AG04449 (cell line): ENCODE measurements around the gene ISM1.

Source experiments
- CTCF ChIA-PET: fragments of 350-600 bp; formaldehyde crosslinking; extraction: SDS; loops from one replicate; lab custom pipeline; 2021; ENCODE audit warnings: antibody characterized with exemption; lab: Yijun Ruan, JAX
- POLR2A ChIA-PET: fragments of 400-600, 350-600 bp; formaldehyde crosslinking; extraction: SDS; loops from one replicate; lab custom pipeline; 2020; ENCODE audit warnings: antibody characterized with exemption, inconsistent platforms; lab: Yijun Ruan, JAX
- DNase-seq: peaks from one replicate; pipeline ENCODE4 v3.0.0-alpha.2; 2010; ENCODE audit warnings: low read depth, low spot score
- H3K4me3 ChIP-seq: 2 replicates; pipeline ENCODE4 v1.5.1; 2011; ENCODE audit warnings: low read depth, mild to moderate bottlenecking, control low read depth, low read length
- CTCF ChIP-seq: IDR thresholded peaks from one replicate; pipeline ENCODE4 v1.5.1; 2011; ENCODE audit warnings: mild to moderate bottlenecking, moderate library complexity, low read length, control low read depth, inconsistent platforms; ENCODE audit not compliant: insufficient read depth; ENCODE audit errors: missing control alignments

The ISM1 gene

GRCh38 chr20:13333036-13333435 lies 112.0 kb downstream of the ISM1 start:
- H3K4me3 ChIP-seq, result no peak overlapping the region
- no peak for DNase-seq
- POLR2A ChIA-PET, result no interaction called here
- TF ChIP-seq CTCF, result no peak
- CTCF ChIA-PET, result no interaction called here

DNA sequence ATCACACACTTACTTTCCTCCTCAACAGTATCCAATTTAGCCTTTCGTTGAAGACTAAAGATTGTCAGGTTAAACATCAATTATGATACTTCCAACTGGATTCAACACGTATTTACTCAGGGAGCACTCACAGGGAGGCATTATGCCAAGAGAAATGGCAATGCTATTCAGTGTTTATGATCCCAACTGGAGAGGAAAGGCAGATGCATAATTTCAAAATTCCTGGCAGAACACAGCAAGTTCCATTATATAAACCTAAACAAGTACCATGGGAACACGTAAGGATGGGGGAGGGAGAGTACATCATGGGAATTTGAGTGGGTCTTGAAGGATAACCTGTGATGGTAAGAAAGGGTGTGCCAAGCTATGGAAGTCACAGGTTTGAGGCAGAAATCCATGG lies 112.7 kb downstream of the ISM1 start:
- TF ChIP-seq CTCF, result no peak
- no peak for DNase-seq
- no peak overlapping the region for H3K4me3 ChIP-seq
- ChIA-PET CTCF (interaction anchor here (0.7 to 1.5 kb wide), 3 partner anchors 9 to 438 kb away, joined by 3 to 7 read pairs (median 4); no protein-coding TSS in a partner anchor), POLR2A (no interaction called here)

- no peak overlapping the region for H3K4me3 ChIP-seq
- no peak for TF ChIP-seq CTCF
- DNase-seq, result no peak
- POLR2A ChIA-PET, result interaction anchor here (0.6 kb wide), 1 partner anchor 448 kb away, joined by 3 read pairs; no protein-coding TSS in a partner anchor
- CTCF ChIA-PET, result no interaction called here
Observed at GRCh38 chr20:13336308-13337089, 115.4 kb downstream of the ISM1 start.

DNA sequence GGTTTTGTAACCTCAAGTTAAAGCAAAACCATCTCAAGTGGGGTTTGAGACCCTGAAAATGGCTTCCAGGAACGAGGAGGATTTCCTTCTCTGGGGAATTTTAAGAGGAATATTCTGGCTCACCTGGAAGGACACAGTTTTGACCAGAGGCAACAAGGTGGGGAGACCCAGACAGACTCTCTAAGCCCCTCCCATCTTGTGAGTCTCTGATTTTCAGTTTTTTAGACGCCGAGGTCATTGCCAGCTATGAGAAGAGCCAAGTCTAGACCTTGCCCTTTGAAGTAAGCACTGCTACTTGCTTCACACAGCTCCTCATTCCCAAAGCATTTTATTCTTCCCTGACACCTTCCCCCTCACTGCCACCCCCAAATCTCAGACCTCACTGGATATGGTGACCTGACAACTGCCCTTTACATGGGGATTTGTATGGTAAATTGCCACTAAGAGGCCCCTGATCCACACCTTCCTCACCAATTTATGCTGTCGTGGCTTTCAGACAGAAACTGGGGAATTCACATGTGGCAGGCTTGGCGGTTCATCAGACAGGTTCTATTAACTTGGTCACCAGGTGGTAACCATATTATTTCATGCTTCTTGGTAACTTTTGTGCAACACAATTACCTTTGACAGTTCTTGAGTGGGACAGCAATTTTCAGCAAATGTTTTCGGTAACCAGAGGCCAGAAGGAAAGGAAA lies 116.2 kb downstream of the ISM1 start:
- CTCF ChIA-PET, result no interaction called here
- TF ChIP-seq CTCF, result no peak
- no peak overlapping the region for H3K4me3 ChIP-seq
- DNase-seq, result no peak
- POLR2A ChIA-PET, result no interaction called here

DNA sequence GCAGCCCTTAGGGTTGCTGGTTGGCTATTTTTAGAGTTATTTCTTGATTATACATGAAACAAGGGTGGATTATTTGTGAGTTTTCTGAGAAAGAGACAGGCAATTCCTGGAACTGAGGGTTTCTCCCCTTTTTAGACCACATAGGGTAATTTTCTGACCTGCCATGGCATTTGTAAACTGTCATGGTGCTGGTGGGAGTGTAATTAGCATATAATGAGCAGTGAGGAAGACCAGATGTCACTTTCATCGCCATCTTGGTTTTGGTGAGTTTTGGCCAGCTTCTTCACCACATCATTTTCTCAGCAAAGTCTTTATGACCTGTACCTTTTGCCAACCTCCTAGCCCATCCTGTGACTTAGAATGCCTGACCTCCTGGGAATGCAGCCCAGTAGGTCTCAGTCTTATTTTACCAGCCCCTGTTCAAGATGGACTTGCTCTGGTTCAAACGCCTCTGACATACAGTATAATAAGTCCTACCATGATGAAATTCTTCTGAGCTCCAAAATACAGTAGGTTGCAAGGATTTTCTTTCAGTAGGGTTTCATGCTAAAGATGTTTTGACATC lies 117.1 kb downstream of the ISM1 start:
- H3K4me3 ChIP-seq, result no peak overlapping the region
- POLR2A ChIA-PET, result no interaction called here
- DNase-seq, result no peak
- no peak for TF ChIP-seq CTCF
- CTCF ChIA-PET, result interaction anchor here (1.2 kb wide), 1 partner anchor 208 kb away, joined by 3 read pairs; no protein-coding TSS in a partner anchor

DNA sequence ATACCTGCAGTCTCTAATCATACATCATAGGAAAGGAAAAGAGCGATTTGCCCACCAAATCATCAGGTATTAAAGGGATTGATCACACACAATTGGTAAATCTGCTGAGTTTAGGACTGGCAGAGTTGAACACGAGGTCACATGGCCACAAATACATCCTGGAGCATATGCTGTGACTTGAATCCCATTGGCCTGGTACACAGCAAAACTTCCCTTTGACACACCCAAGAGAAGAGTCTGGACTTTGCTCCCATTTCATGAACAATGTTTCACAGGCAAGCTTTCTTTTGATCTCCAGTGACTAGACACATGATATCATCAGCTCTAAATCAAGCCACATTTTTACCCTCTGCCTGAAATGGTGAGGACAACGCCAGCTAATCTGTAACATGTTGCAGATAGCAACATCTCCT lies 117.9 kb downstream of the ISM1 start:
- no peak overlapping the region for H3K4me3 ChIP-seq
- DNase-seq, result no peak
- TF ChIP-seq CTCF, result no peak
- ChIA-PET POLR2A (no interaction called here), CTCF (interaction anchor here (0.7 to 1.2 kb wide), 2 partner anchors 208 to 342 kb away, joined by 3 read pairs; no protein-coding TSS in a partner anchor)
